Measurements from ENCODE around the gene ZNF710. TPM values are rescaled to one million over a fixed set of nuclear protein-coding genes. Genes with fewer than 3 reads are reported as not detected.

ZNF710 gene
- total and polyA plus RNA-seq, 2 of the 4 experiments (the other 2 are of a cell fraction), result 7.6 to 8.2 TPM

- in situ Hi-C loops (cut with MboI; ENCODE audit: low sequenced_read_pairs), result no loop called here
Measured at GRCh38 chr15:90008607-90009006, 7.5 kb downstream of the ZNF710 start.

More at GRCh38 chr15:90008607-90009006, 7.5 kb downstream of the ZNF710 start:
- Histone ChIP-seq H3K79me1 (ENCODE audit: low read depth in 1 of 2, low read length in 2 of 2) (peaks cover 41 to 75% of the 10 kb centered on the region in 2 experiments), H2AK5ac (ENCODE audit: low read depth, low read length) (no peak overlapping the region), H3K9me3 (ENCODE audit: control insufficient read depth, insufficient read depth, low read length) (peaks cover 6% of the 10 kb centered on the region), H3K4me3 (ENCODE audit: insufficient read depth, low read depth, low read length) (no peak overlapping the region), H3K9ac (ENCODE audit: low read depth, low read length) (no peak overlapping the region), H2BK20ac (ENCODE audit: low read depth, low read length) (no peak overlapping the region), H4K5ac (ENCODE audit: low read depth, low read length) (no peak overlapping the region), H4K20me1 (ENCODE audit: insufficient read depth, low read length) (peaks cover 33% of the 10 kb centered on the region), H3K27ac (ENCODE audit: insufficient read depth, low read length) (no peak overlapping the region), H3K4ac (ENCODE audit: low read depth, low read length) (no peak overlapping the region), H2AFZ (replicated peaks; ENCODE audit: low read length, poor library complexity) (no peak overlapping the region), H3K14ac (replicated peaks; ENCODE audit: low read depth, low read length) (no peak overlapping the region), H3K4me2 (ENCODE audit: low read depth, low read length) (no peak overlapping the region), H3K4me1 (ENCODE audit: control insufficient read depth, insufficient read depth, low read length) (peaks cover 16% of the 10 kb centered on the region), H3K23ac (ENCODE audit: low read depth, low read length) (no peak overlapping the region), H3K36me3 (ENCODE audit: control insufficient read depth, insufficient read depth, low read length) (no peaks in the 10 kb centered on the region; the same call in 1 of the 2 replicates), H4K8ac (ENCODE audit: low read depth in 2 of 2, low read length in 2 of 2) (no peak overlapping the region), H2BK5ac (ENCODE audit: low read depth, low read length, poor library complexity, severe bottlenecking) (no peak overlapping the region), H2BK15ac (ENCODE audit: low read depth, low read length) (no peak overlapping the region), H3K27me3 (ENCODE audit: control insufficient read depth, insufficient read depth, low read length) (no peaks in the 10 kb centered on the region), H4K91ac (ENCODE audit: insufficient read depth, low read depth, low read length) (no peak overlapping the region), H3K18ac (ENCODE audit: low read depth, low read length) (no peak overlapping the region), H2AK9ac (replicated peaks; ENCODE audit: low read depth, low read length, poor library complexity) (no peak overlapping the region), H2BK120ac (ENCODE audit: low read depth, low read length) (no peak overlapping the region), H3K56ac (ENCODE audit: extremely low read depth, insufficient read depth, low read length) (no peak overlapping the region), H3K9me1 (ENCODE audit: insufficient read depth, low read length) (peaks cover 23% of the 10 kb centered on the region; the same call in 1 of the 2 replicates)
- dilution Hi-C loops (cut with HindIII; ENCODE audit: low sequenced_read_pairs, unreplicated experiment) (no loop called here), intact Hi-C loops (cut with micrococcal nuclease) (no loop called here)
- ATAC-seq (ENCODE audit: low read depth) (no peak), DNase-seq (no peak)
- BruUV-seq (replicated peaks), result no TSS peak
- 80% methylated on average over 2 of the region's 7 CpGs; no CpG with 5 or more reads in 1 of the 2 experiments for WGBS, 2 experiments (ENCODE audit: extremely low coverage in 2 of 2, insufficient read length in 1 of 2)
- TF ChIP-seq MAFK (IDR thresholded peaks at IDR 0.05; ENCODE audit: low read depth, low read length) (no peak), BHLHE40 (IDR thresholded peaks at IDR 0.05; ENCODE audit: low read depth, low read length) (no peak), CEBPB (IDR thresholded peaks at IDR 0.05; ENCODE audit: low read depth, low read length) (peak; percentile 85), RCOR1 (IDR thresholded peaks at IDR 0.05; ENCODE audit: insufficient replicate concordance, low read length) (no peak), CHD1 (IDR thresholded peaks at IDR 0.05; ENCODE audit: low read depth, low read length) (no peak), MXI1 (IDR thresholded peaks at IDR 0.05; ENCODE audit: borderline replicate concordance, low read depth, low read length) (no peak)
- CTCF ChIA-PET, result no interaction called here
- POLR2A ChIA-PET (ENCODE audit: unreplicated experiment), result no interaction called here
